Left renal pelvis (tissue), 4 donors: ENCODE data around the gene RPLP2. TPM values are rescaled to one million over a fixed set of nuclear protein-coding genes. Genes with fewer than 3 reads are reported as not detected.

ENCODE experiments used
- DNase-seq, 4 donors: peaks; one replicate each; pipeline ENCODE4 v3.0.0-alpha.2; 2013; ENCODE audit warnings: low read depth in 4 of 4, low spot score in 3 of 4
- polyA plus RNA-seq, 4 donors: library from polyadenylated mRNA; unstranded; fragments of 120-200 nt; gene quantifications; one replicate each; pipeline ENCODE4 v1.2.1, GENCODE V29; 2013; ENCODE audit not compliant: insufficient read length in 4 of 4

Gene RPLP2
- polyA plus RNA-seq, 4 donors: 912 to 1,248 (median 1,002) TPM

GRCh38 chr11:790721-791564 is 18.8 kb upstream of the RPLP2 start:
- DNase-seq: no peak

DNA sequence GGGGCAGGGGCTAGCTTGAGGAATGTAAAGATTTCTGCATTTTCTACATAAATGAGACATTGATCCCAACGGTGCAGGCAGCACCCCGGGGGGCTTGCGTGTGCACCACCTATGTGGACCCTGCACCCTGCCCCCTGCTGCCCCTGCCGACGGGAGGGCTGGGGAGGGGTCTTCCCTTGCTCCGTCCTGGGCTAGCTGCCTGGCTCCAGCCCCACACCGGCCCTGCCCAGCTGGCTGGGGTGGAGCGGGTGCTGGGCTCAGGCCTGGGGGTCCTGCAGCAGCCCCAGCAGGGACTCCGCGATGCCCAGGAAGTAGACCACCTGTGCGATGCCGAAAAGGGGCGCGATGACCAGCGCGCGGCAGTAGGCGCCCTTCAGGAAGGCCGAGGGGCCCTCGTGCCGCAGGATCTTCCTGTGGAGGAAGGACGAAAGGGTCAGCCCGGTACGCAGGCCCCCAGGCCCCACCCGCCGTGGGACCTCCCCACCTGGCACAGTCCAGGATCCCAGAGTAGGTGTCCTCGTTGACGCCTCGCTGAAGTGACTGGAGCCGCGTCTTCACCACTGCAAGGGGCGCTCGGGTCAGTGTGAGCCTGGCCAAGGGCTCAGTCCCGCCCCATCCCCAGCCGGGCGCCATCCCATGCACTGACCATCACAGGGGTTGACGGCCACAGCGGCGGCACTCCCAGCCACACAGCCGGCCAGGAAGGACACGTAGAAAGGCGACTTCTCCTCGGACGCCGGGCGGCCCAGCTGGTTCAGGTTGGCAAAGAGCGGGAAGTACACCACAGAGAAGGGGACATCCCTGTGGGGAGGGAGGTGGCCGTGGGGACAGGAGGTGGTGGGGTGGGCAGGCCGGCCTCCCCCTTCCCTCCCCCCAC is 17.9 kb upstream of the RPLP2 start:
- no peak for DNase-seq

GRCh38 chr11:792535-792821 is 17.3 kb upstream of the RPLP2 start:
- DNase-seq: no peak

DNA sequence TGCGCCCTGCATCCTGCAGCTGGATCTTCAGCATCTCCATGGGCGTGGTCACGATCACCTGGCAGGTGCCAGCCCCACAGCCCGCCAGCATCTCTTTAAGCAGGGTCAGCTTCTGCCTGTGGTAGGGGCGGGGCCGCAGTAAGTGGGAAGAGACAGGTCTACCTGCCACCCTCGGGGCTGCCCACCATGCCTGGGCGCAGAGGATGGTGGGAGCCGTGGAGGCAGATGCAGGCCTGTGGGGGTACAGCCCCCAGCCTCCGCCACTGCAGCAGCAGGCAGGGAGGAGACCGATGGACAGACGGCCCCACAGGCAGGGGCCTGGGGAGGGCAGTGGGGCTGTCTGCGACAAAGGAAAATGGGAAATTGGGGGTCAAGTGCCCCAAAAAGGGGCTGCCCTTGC is 16.9 kb upstream of the RPLP2 start:
- DNase-seq: no peak

DNA sequence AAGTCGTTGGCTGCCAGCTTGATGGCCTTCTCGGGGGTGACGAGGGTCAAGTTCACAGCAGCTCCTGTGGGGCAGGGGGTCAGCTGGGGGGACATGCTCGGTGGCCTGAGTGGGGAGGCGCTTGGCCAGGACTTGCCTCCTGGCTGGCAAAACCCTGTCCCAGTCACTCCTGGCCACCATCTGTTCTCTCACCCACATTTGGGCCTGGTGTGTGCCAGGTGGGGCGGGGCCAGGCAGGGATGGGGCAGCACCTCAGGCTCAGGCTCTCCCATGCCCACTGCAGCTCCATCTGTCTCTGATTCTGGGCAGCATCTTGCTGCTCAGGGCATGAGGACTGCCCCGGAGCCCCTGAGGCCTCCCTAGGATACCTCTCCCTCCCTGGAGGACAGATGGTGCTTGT is 16.2 kb upstream of the RPLP2 start:
- no peak for DNase-seq

DNA sequence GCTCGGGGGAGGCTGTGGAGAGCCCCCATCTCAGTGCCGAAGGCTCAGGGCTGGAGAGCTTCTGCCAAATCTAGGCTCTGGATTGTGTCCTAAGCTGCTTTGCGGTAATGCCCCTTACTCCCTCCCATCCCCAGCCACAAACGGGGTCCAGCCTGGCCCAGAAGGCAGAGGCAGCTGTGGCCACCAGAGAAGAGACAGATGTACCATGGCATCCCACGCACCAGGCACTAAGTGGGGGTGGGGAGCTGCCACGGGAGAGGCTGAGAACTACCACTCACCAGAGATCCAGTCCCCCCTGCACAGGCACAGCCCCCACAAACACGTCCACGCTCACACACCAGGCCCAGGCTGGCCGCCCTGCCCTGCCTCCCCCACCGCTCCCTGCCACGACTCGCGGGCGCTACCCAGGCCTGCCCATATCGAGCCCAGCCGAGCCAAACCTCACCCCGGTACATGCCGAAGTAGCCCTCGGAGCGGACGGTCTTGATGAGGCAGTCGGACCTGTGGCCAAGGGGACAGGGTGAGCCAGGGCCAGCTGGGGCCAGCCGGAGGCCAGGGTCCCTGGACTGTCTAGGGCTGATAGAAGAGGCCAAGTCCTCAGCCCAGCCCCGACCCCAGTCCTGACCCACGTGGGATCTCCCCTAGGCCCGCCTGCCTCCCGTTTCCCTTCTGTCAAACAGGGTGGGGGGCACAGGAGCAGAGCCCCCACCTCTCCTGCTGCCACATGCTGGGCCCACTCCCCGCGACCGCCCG is 15.6 kb upstream of the RPLP2 start:
- no peak for DNase-seq

- DNase-seq: no peak
These were observed 14.8 kb upstream of the RPLP2 start for GRCh38 chr11:794766-795633.

GRCh38 chr11:795634-796564 is 13.9 kb upstream of the RPLP2 start:
- no peak for DNase-seq

DNA sequence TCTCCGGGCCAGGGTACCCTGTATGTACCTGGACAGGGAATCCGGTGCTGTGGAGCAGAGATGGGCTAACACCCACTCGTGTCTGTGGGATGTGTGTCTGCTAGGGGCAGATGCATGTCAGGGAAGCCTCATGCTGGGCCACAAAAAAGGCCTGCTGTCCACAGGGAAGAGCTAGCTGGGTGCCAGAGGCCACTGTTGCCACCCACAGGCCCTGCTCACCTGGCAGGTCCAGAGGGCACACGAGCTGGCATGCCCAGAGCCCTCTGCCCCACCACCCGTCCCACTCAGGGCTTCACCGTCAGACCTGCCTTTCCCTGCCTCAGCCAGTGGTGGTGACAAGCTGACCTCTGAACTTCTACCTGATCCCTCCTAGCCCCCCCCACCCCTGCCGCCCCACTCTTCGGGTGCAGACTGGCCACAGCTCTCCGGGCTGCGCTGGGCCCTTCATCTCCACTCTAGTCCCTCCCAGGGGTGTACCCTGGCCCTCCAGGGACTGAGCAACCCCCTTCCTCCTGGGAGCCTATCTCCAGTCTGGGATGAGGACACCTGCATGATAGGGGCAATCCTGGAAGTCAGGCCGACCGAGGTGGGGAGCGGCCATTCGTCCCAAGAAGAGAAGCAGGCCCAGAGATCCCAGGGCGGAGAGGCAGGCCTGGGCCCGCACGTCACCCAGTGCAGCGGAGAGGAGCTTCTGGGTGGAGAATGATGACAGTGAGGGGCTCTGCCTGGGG is 13.0 kb upstream of the RPLP2 start:
- DNase-seq: no peak

GRCh38 chr11:797296-798092 is 12.3 kb upstream of the RPLP2 start:
- DNase-seq: peak in 2 of 4 donors; percentile 61 to 68

DNA sequence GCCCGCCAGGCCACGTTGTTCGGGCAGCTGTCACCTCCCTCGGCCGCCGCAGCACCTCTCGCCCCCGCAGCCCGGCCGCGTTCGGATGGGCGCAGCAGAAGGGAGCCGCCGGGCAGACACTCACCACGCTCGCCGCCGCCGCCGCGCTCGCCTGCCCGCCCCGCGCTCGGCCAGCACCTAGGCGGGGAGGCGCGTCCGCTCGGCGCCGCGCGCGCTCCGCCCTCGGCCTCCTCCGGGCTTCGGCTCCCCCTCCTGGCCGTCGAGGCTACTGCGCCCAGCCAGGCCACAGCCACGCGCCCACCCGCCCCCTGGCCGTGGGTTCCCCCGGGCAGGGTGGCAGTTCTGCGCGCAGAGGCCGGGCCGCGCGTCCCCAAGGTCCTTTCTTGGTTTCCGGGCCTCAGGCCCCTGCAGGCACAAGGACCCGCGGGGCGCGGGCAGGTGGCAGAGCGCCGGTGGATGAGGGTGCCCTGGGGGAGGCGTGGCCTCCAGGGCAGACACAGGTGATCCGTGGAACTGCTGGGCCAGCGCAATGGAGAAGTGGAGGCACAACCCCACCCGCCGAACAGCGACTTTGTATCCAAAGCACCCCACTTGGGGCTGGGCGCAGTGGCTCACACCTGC is 11.6 kb upstream of the RPLP2 start, which contains the start of gene SLC25A22:
SLC25A22 (minus strand) TSS at position 189 of the 621 bp plus-strand sequence. CDS start 3,275 bp downstream, outside the sequence.
- DNase-seq: peak in 1 of 4 donors; percentile 66

DNA sequence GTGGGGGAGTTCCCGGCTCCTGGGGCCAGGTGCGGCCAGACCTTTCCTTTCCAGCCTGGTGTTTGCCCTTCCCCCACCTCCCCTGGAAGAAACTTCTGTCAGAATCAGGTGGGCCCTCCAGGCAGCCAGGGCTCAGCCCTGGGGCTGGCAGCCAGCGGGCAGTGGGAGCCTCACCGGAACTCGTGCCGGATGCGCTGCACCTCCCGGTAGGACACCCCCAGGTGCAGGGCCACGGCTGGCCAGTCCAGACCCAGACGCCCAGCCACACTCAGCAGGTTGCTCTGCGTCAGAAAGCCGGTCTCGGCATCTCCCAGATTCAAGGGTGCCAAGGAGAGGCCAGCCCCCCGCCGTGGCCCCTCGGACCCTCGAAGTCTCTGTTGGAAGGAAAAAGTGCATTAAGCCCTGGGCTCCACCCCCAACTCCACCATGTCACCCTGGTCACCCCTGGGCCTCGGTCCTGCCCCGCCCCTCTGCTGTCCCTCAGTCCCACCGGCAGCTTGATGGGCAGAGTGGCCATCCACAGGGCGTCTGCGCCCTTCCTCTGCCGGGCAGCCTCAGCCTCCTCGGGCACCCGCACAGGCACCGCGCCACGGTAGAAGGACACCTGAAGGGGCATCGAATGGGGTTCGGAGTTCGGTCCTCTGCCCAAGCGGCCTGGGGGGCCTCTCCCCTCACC is 10.0 kb upstream of the RPLP2 start:
- no peak for DNase-seq

DNA sequence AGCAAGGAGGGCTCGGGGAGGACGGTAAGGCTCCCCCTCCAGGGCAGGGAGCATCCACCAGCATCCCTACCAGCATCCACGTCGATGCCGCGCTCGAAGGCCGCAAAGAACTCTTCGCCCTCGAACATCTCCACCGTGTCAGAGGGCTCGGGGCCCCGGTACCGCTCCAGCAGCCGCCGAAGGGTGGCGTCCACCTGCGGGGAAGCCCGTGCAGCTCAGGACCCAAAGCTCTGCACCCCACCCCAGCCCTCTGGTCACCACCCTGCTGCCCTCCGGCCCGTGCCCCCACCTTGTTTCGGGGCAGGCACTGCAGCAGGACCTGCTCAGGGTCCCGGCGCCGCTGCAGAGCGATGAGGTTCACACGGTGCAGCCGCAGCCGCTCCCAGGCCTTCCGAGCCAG is 9.3 kb upstream of the RPLP2 start:
- DNase-seq: no peak

- DNase-seq: no peak
These were observed 8.5 kb upstream of the RPLP2 start for GRCh38 chr11:801097-801780.

- no peak for DNase-seq
These were observed 7.6 kb upstream of the RPLP2 start for GRCh38 chr11:802018-802617.
